Activated T-helper 1 cell treated with anti-CD3 and anti-CD28 coated beads, Interleukin-12 subunit alpha, Interleukin-12 subunit beta, Interleukin-2, Interleukin-4 antibody, amounts not matched to agents 30 ng/mL and 10 ng/mL and 1 ng/mL, durations not matched to agents 14 hours and 24 hours and 36 hours (primary cell): ENCODE data around the gene POU3F2. TPM values are rescaled to one million over a fixed set of nuclear protein-coding genes. Genes with fewer than 3 reads are reported as not detected.
A peak's percentile ranks its signal among the peaks of the same experiment; 100 is the strongest.

ENCODE experiments used
- DNase-seq: peaks from one replicate; pipeline ENCODE4 v3.0.0; 2021; ENCODE audit warnings: low spot score
- H3K27ac Mint-ChIP-seq: one replicate; pipeline ENCODE4 v1.8.0; 2021; ENCODE audit warnings: mild to moderate bottlenecking, mixed read lengths
- H3K27me3 Mint-ChIP-seq: one replicate; pipeline ENCODE4 v1.8.0; 2022; ENCODE audit warnings: mild to moderate bottlenecking, moderate library complexity, mixed read lengths; ENCODE audit not compliant: insufficient read depth
- H3K36me3 Mint-ChIP-seq: one replicate; pipeline ENCODE4 v1.8.0; 2021; ENCODE audit warnings: low read depth, mixed read lengths
- H3K4me1 Mint-ChIP-seq: one replicate; pipeline ENCODE4 v1.8.0; 2021; ENCODE audit warnings: low read depth, mixed read lengths
- H3K4me3 Mint-ChIP-seq: one replicate; pipeline ENCODE4 v1.8.0; 2021; ENCODE audit warnings: mild to moderate bottlenecking, moderate library complexity, mixed read lengths
- H3K9me3 Mint-ChIP-seq: one replicate; pipeline ENCODE4 v1.8.0; 2021; ENCODE audit warnings: mixed read lengths
- intact Hi-C: fragments of 100-400 bp; cut with micrococcal nuclease; formaldehyde crosslinking; loops from one replicate; pipeline ENCODE4 v1.15.1; 2024
- total RNA-seq: library from RNA; stranded (reverse); gene quantifications from 2 replicates; pipeline ENCODE4 v1.2.3, GENCODE V29; 2022

Gene POU3F2
- total RNA-seq, 1 donor from 2014 or later = not detected

DNA sequence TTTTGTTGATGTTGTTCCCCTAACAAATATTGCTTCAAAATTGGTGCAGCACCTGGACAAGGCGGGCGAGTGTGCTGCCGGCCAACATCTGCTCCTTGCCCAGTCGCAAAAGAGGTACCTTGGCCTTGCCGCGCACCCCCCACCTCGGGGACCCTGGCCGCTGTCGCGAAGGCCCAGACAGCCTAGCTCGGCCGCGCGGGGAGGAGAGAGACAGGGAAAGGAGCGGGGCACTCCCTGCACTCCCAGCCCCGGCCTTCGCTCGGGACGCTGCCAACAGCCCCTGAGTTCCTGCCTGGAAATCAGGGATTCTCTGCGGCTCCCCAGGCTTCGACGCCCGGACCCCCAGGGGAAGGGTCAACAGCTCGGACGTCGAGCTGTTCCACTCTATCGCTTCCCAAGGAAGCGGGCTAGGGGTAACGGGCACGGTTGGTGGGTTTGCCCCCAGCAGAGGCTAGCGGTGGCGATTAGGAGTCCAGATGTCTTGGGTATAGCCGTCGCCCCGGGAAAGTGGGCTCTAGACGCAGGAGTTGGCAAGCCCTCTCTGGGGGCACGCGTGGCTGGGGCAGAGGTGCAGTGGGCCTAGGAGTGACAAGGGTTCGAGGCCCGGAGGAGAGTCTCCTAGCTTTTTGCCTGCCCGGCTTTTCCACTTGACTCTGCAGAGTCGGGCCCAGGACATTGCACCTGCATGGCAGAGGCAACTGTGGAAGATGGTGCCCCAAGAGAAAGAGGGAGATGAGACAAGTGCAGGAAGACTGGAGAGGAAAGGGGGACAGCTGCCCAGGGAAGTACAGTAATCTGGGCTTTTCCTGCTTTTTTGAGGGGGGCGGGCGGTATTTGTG, 8.2 kb downstream of the POU3F2 start:
- H3K27me3 Mint-ChIP-seq = peaks cover 83% of the 10 kb centered on the region
- H3K27ac Mint-ChIP-seq = peak overlapping the region; percentile 43
- H3K36me3 Mint-ChIP-seq = peaks cover under 1% of the 10 kb centered on the region
- no peak for DNase-seq
- intact Hi-C loops = no loop called here
- peaks cover 12% of the 10 kb centered on the region for H3K4me1 Mint-ChIP-seq
- no peaks in the 10 kb centered on the region for H3K9me3 Mint-ChIP-seq
- H3K4me3 Mint-ChIP-seq = peak overlapping the region; percentile 6

DNA sequence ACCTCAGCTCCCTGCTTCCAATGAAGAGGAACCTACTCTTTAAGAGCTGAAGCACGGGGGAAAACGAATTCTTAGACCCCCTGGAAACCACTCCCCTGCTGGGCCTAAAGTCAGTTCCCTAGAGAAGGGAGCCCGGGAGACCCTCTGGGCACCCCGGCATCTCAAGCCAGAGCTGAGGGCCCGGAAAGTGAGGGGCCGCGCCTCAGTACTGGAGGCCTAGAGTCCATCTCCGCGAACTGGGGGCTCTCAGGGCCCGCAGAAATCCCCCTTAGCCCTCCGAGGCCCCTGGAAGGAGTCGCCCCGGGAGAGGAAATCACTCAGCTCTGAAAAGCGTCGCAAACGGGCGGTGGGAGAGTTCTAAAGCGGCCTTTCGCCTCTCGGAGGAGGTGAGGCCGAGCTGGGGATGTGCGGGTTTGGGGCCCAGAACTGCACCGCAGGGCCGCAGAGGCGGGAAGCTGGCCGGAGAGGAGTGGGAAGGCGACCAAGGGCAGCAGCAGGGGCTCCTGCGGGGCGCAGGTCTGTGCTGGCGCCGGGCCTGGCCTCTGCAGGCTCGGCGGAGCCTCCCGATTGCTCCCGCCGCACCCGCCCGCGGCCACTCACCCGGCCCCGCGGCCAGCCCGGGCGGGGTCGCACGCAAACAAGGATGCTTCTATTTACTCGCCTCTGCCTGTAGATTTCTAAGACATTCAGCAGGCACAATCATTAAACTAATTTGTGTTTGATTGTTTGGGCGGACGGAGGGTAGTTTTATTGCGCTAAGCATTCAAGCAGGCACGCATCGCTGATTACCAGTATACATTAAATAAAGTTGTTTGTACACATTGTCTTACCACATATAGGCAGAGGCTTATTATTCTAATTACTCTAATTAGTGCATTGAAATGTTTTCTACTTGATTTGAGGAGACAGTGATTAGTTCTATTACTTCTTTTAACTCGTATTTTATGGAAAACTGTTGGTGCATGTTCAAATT, 9.2 kb downstream of the POU3F2 start:
- H3K9me3 Mint-ChIP-seq = no peaks in the 10 kb centered on the region
- peaks cover 12% of the 10 kb centered on the region for H3K4me1 Mint-ChIP-seq
- intact Hi-C loops = loop anchor here (1.0 to 2.0 kb wide), 2 partner anchors 9 to 275 kb away; partner anchors contain the start of gene POU3F2
- peak overlapping the region; percentile 23 for H3K27ac Mint-ChIP-seq
- no peak for DNase-seq
- no peak overlapping the region for H3K4me3 Mint-ChIP-seq
- H3K36me3 Mint-ChIP-seq = no peaks in the 10 kb centered on the region
- peaks cover 79% of the 10 kb centered on the region for H3K27me3 Mint-ChIP-seq

DNA sequence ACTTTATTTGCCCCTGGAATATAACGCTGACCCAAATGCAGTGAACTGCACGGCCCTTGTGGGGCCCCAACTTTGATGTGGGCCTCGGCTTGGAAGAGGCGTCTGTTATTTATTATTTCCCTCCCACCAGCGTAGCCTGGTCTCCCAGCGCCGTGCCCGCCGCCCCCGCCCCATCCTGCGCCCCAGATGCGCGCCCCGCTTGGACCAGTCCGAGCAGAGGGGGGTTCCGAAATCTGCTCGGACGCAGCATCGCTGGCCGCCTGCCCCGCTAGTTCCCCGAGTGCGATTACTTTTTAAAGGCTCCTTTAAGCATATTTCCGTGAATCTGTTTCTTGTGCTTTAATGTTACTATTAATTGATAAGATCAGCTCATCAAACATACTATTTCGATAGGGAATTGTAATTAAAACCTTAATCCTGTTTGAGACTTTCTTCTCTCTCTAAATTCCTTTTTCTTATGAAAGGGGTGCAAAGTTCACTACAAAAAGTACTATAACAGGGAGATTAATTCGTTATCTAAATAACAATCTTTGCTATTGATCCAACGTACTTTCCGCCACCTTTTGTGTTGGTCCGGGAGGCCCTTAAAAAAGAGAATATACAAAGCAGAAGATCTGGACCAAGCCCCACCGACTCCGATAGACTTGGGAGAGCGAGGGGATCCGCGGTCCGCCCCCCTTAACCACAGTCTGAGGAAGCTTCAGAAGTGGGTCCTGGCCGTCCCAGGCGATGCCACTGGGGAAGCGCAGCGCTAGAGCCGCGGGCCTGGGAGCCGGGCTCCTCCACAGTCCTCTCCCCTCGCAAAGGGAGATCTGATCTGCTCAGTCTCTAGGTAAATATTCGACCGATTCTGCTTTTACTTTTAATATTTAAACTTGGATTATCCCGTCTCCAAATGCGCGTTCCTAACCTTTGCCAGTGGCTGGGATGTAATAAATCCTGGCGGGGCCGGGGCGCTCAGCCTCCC, 10.2 kb downstream of the POU3F2 start:
- intact Hi-C loops = loop anchor here (1.0 to 5.0 kb wide), 3 partner anchors 10 to 1177 kb away; partner anchors contain the start of gene POU3F2
- H3K4me3 Mint-ChIP-seq = peak overlapping the region; percentile 34
- H3K27ac Mint-ChIP-seq = no peak overlapping the region
- H3K4me1 Mint-ChIP-seq = peaks cover 12% of the 10 kb centered on the region
- H3K9me3 Mint-ChIP-seq = no peaks in the 10 kb centered on the region
- H3K27me3 Mint-ChIP-seq = peaks cover 81% of the 10 kb centered on the region
- DNase-seq = no peak
- peaks cover 4% of the 10 kb centered on the region for H3K36me3 Mint-ChIP-seq

GRCh38 chr6:98845211-98846020, 11.0 kb downstream of the POU3F2 start:
- Mint-ChIP-seq H3K27me3 (peaks cover 81% of the 10 kb centered on the region), H3K9me3 (no peaks in the 10 kb centered on the region), H3K4me3 (peak overlapping the region; percentile 46), H3K27ac (peak overlapping the region; percentile 48), H3K36me3 (peaks cover 4% of the 10 kb centered on the region), H3K4me1 (peaks cover 10% of the 10 kb centered on the region)
- intact Hi-C loops = loop anchor here (2.0 to 5.0 kb wide), 3 partner anchors 77 to 1178 kb away; no protein-coding TSS in a partner anchor
- peak; percentile 43 for DNase-seq

GRCh38 chr6:98846021-98846380, 11.6 kb downstream of the POU3F2 start:
- no peak for DNase-seq
- no peak overlapping the region for H3K27ac Mint-ChIP-seq
- H3K4me3 Mint-ChIP-seq = no peak overlapping the region
- H3K27me3 Mint-ChIP-seq = peaks cover 79% of the 10 kb centered on the region
- H3K4me1 Mint-ChIP-seq = peaks cover 8% of the 10 kb centered on the region
- intact Hi-C loops = loop anchor here (2.0 to 5.0 kb wide), 2 partner anchors 77 to 1179 kb away; no protein-coding TSS in a partner anchor
- H3K36me3 Mint-ChIP-seq = peaks cover 4% of the 10 kb centered on the region
- H3K9me3 Mint-ChIP-seq = no peaks in the 10 kb centered on the region

DNA sequence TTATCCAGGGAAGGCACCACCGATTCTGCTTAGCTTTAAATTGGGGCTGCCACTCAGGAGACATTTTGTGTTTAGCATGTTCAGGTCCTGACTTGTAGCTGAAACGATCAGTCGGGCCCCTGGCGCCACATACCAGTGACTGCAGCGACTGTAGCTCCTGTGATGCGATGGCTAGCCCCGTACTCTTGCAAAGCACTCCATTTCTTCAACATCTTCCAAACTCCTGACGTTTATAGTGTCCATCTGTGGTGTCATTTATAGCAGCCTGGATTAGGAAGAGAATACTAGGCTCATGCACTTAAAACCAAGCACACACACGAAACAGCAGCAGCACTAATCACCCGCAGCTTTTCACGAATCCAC, 13.0 kb downstream of the POU3F2 start:
- Mint-ChIP-seq H3K27me3 (peaks cover 80% of the 10 kb centered on the region), H3K27ac (no peak overlapping the region), H3K9me3 (no peaks in the 10 kb centered on the region), H3K36me3 (peaks cover 4% of the 10 kb centered on the region), H3K4me1 (peaks cover 8% of the 10 kb centered on the region), H3K4me3 (no peak overlapping the region)
- DNase-seq = no peak
- intact Hi-C loops = loop anchor here (2.0 to 5.0 kb wide), 2 partner anchors 79 to 1180 kb away; no protein-coding TSS in a partner anchor

GRCh38 chr6:98847779-98848538, 13.6 kb downstream of the POU3F2 start:
- Mint-ChIP-seq H3K4me1 (peaks cover 8% of the 10 kb centered on the region), H3K36me3 (peaks cover 4% of the 10 kb centered on the region), H3K27ac (no peak overlapping the region), H3K9me3 (no peaks in the 10 kb centered on the region), H3K4me3 (no peak overlapping the region), H3K27me3 (peaks cover 75% of the 10 kb centered on the region)
- intact Hi-C loops = loop anchor here (2.0 to 5.0 kb wide), 2 partner anchors 79 to 1181 kb away; no protein-coding TSS in a partner anchor
- DNase-seq = no peak

DNA sequence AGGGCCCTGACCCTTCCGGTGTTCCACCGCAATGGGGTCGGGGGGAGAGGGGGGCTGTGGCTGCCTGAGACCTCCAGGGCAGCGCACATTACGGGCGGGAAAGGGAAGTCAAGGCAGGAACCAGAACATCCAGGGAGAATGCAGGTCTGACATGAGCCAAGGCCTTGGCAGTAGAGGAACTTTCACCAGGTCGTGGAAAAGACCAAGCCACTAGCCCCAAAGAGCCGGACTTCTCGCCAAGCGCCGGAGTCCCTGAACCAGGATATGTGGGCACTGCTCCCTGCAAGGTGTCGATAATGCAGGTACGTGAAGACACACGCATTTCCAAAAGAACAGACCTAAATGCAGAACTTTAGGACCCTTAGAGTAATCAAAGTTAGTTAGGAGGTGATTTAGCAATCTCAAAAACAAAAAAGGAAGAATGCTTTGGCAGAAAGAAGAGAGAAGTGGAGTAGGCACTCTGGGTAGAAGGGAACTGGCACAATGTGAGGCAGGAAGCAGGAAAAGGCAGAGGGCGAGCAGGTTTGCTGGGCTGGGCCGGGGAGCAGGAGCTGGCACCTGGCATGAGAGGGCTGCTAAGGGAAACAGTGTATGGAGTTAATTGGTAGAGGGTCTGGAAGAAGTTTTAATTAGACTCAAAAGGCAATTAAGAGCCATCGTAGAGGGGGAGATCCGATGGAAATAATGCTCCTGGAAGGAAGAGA, 14.3 kb downstream of the POU3F2 start:
- H3K27ac Mint-ChIP-seq = no peak overlapping the region
- intact Hi-C loops = loop anchor here (5.0 kb wide), 1 partner anchor 1181 kb away; no protein-coding TSS in a partner anchor
- H3K27me3 Mint-ChIP-seq = peaks cover 69% of the 10 kb centered on the region
- H3K9me3 Mint-ChIP-seq = no peaks in the 10 kb centered on the region
- no peak for DNase-seq
- no peak overlapping the region for H3K4me3 Mint-ChIP-seq
- H3K4me1 Mint-ChIP-seq = peaks cover 8% of the 10 kb centered on the region
- peaks cover 4% of the 10 kb centered on the region for H3K36me3 Mint-ChIP-seq

DNA sequence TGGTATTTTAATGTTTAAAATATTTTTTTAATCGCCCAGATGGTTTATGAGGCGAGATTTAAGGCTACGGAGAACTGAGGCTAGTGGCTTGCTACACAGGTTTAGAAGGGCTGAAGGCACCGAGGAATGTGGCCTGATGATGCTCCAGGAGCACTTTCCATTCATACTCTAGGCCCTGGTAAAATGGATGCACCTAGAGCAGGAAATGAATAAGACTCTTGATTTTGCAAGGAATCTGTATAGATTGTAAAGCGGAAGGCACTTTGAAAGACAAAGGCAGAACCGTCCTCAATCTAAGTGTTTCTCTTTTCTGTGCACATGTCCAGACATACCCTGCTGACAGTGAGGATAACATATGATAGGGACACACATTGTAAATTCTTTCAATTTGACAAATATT, 30.1 kb downstream of the POU3F2 start:
- intact Hi-C loops = no loop called here
- DNase-seq = no peak
- Mint-ChIP-seq H3K27me3 (no peaks in the 10 kb centered on the region), H3K36me3 (no peaks in the 10 kb centered on the region), H3K4me1 (no peaks in the 10 kb centered on the region), H3K9me3 (peaks cover 4% of the 10 kb centered on the region), H3K4me3 (no peak overlapping the region), H3K27ac (no peak overlapping the region)

GRCh38 chr6:98871057-98871456, 36.7 kb downstream of the POU3F2 start:
- Mint-ChIP-seq H3K36me3 (no peaks in the 10 kb centered on the region), H3K27me3 (no peaks in the 10 kb centered on the region), H3K4me3 (no peak overlapping the region), H3K9me3 (peaks cover 4% of the 10 kb centered on the region), H3K4me1 (no peaks in the 10 kb centered on the region), H3K27ac (no peak overlapping the region)
- DNase-seq = no peak
- intact Hi-C loops = no loop called here
